Inferior parietal cortex (tissue), 1 donor: Measurements from ENCODE around the gene UBR7.
A peak's percentile ranks its signal among the peaks of the same experiment; 100 is the strongest.
"Not testable (repeated sequence)": the region's sequence is repeated elsewhere in the genome, so short reads cannot be mapped to it uniquely, and the experiment has no call there.

Experiments used
- DNase-seq: peaks from one replicate; pipeline ENCODE4 v3.0.0-alpha.2; 2016; ENCODE audit errors: extremely low spot score

Gene UBR7, protein sequence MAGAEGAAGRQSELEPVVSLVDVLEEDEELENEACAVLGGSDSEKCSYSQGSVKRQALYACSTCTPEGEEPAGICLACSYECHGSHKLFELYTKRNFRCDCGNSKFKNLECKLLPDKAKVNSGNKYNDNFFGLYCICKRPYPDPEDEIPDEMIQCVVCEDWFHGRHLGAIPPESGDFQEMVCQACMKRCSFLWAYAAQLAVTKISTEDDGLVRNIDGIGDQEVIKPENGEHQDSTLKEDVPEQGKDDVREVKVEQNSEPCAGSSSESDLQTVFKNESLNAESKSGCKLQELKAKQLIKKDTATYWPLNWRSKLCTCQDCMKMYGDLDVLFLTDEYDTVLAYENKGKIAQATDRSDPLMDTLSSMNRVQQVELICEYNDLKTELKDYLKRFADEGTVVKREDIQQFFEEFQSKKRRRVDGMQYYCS

DNA sequence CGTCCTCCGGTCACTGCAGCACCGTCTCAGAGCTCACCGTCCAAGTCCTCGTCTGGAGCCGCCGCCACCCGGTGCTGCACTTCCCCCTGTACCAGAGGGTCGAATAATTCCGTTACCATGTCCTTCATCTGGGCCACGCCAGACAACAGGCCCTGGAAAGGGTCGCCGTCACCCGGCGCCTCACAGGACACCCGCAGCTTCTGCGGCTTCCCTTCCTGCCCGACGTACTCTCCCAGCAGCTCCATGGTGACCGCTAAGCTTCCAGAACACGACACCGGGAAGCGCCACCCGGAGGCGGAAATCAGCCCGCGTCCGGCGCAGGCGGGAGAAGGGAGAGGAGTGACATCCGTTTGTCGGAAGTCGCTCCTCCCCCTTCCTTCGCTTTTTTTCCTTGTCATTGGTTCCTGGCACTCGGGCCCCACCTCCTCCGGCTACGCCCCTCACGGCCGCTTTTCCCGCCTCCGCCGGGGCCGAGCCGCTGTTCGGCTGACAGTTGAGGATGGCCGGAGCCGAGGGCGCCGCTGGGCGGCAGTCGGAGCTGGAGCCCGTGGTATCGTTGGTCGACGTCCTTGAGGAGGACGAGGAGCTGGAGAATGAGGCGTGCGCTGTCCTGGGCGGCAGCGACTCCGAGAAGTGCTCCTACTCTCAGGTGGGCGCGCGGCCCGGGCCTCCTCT lies at the start of gene UBR7, which contains the start of gene GON7:
Gene UBR7, plus strand, starts transcription at position 464 of the 675 bp plus-strand sequence. Its CDS starts 36 bp downstream, at position 500.
Gene GON7, minus strand, starts transcription at position 273 of the 675 bp plus-strand sequence. Its CDS starts 28 bp downstream, at position 245.
- DNase-seq = peak; percentile 97

DNA sequence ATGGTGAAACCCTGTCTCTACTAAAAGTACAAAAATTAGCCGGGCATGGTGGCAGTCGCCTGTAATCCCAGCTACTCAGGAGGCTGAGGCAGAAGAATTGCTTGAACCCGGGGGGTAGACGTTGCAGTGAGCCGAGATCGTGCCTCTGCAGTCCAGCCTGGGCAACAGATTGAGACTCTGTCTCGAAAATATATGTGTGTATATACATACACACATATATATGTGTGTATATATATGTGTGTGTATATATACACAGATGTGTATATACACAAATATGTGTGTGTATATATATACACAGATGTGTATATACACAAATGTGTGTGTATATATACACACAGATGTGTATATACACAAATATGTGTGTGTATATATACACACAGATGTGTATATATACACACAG lies 48.7 kb upstream of the UBR7 start:
- DNase-seq = not testable (repeated sequence)

- DNase-seq = not testable (repeated sequence)
Observed at GRCh38 chr14:93159625-93160352, 47.3 kb upstream of the UBR7 start.

DNA sequence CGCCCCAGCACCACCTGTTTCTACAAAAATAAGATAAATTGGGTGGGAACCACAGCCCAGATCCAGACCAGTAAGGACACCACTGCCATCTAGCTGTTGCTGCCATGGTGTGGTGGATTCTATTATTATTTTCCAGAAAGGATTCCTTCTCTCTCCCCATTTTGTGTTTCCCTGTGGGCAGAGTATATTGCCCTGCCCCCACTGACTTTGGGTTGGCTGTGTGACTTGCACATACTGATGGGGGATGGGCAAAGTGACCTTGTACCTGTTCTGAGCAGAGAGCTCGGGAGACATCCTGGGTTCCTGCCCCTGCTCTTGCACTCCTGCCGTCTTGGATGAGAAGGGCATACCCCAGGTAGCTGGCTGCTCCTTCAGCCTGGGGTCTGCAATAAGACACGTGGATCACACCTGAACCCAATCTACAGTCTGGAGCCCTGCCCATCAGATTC lies 46.7 kb upstream of the UBR7 start:
- no peak for DNase-seq

GRCh38 chr14:93161411-93161940 lies 45.6 kb upstream of the UBR7 start:
- no peak for DNase-seq

GRCh38 chr14:93163564-93163963 lies 43.5 kb upstream of the UBR7 start:
- no peak for DNase-seq

DNA sequence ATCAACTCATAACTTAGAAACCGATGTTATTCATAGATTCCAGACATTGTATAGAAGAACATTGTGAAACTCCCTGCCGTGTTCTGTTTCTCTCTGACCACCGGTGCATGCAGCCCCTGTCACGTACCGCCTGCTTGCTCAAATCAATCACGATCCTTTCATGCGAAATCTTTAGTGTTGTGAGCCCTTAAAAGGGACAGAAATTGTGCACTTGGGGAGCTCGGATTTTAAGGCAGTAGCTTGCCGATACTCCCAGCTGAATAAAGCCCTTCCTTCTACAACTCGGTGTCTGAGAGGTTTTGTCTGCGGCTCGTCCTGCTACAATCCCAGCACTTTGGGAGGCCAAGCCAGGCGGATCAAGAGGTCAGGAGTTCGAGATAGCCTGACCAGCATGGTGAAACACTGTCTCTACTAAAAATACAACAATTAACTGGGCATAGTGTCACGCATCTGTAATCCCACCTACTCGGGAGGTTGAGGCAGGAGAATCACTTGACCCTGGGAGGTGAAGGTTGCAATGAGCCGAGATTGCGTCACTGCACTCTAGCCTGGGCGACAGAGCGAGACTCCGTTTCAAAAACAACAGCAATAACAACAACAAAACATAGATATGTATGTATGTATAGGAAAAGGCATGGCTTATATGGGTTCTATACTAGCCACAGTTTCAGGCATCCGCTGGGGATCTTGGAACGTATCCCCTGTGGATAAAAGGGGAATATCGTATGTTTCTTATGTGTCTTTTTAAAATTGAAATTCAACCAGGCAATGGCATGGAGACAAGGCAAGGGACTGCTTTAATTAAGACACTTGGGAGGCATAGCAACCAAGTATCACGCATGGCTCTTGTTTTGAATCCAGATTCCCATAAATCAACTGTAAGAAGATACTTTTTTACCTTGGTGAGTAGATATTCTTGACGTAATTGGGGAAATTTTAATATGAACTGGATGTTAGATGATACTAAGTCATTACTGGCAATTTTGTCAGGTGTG lies 41.5 kb upstream of the UBR7 start:
- not testable (repeated sequence) for DNase-seq

GRCh38 chr14:93168610-93169009 lies 38.4 kb upstream of the UBR7 start:
- DNase-seq = not testable (repeated sequence)

DNA sequence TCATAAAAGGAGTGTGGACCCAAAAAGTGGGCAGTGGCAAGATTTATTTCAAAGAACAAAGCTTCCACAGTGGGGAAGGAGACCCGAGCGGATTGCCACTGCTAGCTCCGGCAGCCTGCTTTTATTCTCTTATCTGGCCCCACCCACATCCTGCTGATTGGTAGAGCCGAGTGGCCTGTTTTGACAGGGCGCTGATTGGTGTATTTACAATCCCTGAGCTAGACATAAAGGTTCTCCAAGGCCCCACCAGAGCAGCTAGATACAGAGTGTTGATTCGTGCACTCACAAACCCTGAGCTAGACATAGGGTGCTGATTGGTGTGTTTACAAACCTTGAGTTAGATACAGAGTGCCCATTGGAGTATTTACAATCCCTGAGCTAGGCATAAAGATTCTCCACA lies 37.4 kb upstream of the UBR7 start:
- DNase-seq = not testable (repeated sequence)

- not testable (repeated sequence) for DNase-seq
Observed at GRCh38 chr14:93170141-93170540, 36.9 kb upstream of the UBR7 start.

DNA sequence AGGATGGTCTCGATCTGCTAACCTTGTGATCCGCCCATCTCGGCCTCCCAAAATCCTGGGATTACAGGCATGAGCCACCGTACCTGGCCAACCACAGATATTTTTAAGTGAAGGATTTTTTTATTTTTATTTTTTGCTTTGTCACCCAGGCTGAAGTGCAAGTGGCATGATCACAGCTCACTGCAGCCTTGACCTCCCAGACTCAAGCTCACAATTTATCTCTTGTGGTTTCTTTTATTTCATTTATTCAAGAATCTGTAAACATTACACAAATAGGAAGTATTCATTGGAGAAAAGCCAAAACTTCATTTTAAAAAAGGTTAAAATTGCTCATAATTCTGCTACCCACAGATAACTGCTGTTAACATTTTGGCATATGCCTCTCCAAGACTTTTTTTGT lies 35.7 kb upstream of the UBR7 start:
- no peak for DNase-seq

GRCh38 chr14:93173943-93174395 lies 33.1 kb upstream of the UBR7 start:
- no peak for DNase-seq

- not testable (repeated sequence) for DNase-seq
Observed at GRCh38 chr14:93174731-93175130, 32.3 kb upstream of the UBR7 start.

GRCh38 chr14:93175492-93175891 lies 31.6 kb upstream of the UBR7 start:
- DNase-seq = no peak

DNA sequence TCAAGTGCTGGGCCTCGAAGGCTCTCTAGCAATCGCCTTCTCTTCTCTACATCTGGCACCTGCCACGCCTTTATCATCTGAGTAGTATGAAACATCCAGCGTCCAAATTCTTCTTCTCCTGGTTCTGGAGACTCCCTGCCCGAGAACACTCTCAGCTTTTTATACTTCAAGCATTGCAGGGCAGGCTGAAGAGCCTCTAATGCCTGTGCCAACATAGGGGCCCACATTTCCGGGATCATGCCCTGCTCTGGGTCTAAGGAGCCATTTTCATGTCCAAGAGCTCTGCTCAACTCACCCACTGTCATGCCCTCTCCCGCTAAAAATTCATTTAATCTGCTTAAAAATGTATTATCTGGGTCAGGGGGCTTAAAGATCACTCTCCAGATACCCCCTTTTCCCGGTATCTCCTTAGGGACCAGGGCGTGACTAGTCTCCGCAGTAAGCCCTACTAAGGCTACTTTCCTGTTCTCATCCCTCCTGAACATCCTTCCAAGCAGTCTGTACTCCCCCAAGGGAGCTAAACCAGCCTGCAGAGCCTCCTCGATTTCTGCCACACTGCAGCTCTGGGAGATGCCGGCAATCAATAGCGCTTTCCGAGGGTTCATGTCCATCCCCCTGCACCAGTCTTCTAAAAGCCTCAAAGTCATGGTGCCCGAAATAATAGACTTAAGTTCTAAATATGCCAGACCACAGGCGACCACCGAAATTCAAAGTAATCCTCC lies 23.3 kb upstream of the UBR7 start:
- DNase-seq = no peak

- DNase-seq = peak; percentile 74
Observed at GRCh38 chr14:93184391-93185348, 22.4 kb upstream of the UBR7 start, which contains the start of the genes LYSET and MOAP1. Gene LYSET (plus strand): TSS chr14:93185317. CDS start chr14:93185406, 89 bp downstream. Gene MOAP1 (minus strand): TSS chr14:93184897. CDS start chr14:93184242, 655 bp downstream.

- DNase-seq = peak; percentile 42
Observed at GRCh38 chr14:93185349-93185720, 21.7 kb upstream of the UBR7 start.

DNA sequence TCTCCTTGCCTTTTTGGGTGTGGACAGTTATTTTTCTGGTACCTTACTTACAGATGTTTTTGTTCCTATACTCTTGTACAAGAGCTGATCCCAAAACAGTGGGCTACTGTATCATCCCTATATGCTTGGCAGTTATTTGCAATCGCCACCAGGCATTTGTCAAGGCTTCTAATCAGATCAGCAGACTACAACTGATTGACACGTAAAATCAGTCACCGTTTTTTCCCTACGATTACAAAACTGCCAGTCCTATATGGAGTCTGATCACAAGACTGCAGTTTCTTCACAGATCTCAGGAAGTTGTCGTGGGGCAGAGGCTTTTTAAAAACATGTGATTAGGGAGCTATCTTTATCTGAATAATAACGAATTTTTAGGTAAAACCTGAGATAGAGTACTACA lies 20.6 kb upstream of the UBR7 start:
- DNase-seq = no peak
